Subcutaneous adipose tissue (tissue), 4 donors: ENCODE measurements around the gene CTSL. TPM values are rescaled to one million over a fixed set of nuclear protein-coding genes. Genes with fewer than 3 reads are reported as not detected.

Experiments used
- total RNA-seq, 4 donors: library from RNA; depleted of rRNA; stranded (reverse); fragments of >200 nt; gene quantifications; one replicate each; pipeline ENCODE4 v1.1.0, GENCODE V29; 2016
- TF ChIP-seq, protein P1 (sequence below): fragments of 450-650 bp; IDR thresholded peaks from one replicate; pipeline ENCODE4 v1.5.1; 2016; ENCODE audit warnings: low read depth, mild to moderate bottlenecking, control low read depth, antibody characterized with exemption, moderate library complexity

CTSL gene
- total RNA-seq, 4 donors from 2014 or later, result 113 to 460 (median 173) TPM

DNA sequence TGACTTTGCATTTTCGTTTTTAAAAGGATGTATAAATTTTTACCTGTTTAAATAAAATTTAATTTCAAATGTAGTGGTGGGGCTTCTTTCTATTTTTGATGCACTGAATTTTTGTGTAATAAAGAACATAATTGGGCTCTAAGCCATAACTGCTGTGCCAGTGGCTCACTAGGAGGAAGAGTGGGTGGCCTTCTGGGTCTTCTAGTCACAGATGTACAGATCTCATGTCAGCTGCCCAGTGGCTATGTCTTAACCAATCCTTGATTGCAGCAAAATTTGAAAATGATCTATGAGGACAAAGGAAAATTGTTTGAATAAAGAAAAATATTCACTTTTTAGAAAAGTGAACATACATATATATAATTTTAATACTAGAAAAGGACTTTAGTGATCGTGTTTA lies 5.4 kb downstream of the CTSL start:
- TF ChIP-seq, protein P1, sequence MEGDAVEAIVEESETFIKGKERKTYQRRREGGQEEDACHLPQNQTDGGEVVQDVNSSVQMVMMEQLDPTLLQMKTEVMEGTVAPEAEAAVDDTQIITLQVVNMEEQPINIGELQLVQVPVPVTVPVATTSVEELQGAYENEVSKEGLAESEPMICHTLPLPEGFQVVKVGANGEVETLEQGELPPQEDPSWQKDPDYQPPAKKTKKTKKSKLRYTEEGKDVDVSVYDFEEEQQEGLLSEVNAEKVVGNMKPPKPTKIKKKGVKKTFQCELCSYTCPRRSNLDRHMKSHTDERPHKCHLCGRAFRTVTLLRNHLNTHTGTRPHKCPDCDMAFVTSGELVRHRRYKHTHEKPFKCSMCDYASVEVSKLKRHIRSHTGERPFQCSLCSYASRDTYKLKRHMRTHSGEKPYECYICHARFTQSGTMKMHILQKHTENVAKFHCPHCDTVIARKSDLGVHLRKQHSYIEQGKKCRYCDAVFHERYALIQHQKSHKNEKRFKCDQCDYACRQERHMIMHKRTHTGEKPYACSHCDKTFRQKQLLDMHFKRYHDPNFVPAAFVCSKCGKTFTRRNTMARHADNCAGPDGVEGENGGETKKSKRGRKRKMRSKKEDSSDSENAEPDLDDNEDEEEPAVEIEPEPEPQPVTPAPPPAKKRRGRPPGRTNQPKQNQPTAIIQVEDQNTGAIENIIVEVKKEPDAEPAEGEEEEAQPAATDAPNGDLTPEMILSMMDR, result no peak

DNA sequence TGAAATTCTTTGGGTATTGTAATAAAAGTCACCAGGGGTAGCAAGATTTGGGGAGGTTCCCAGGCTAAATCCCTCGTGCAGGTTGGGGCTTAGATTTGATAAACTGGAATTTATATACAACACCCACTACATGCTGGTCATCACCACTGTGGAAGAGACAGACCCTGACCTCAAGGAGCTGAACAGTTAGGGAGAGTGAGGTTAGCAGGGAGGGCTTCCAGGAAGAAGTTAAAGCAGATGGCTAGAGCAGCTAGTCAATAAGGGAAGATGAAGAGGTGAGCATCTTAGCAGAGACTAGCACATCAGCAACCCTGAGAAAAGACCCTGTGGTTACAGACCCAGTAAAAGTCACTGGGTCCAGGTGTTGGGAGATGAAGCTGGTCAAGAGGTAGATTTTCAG lies 6.4 kb downstream of the CTSL start:
- TF ChIP-seq, protein P1, result no peak

DNA sequence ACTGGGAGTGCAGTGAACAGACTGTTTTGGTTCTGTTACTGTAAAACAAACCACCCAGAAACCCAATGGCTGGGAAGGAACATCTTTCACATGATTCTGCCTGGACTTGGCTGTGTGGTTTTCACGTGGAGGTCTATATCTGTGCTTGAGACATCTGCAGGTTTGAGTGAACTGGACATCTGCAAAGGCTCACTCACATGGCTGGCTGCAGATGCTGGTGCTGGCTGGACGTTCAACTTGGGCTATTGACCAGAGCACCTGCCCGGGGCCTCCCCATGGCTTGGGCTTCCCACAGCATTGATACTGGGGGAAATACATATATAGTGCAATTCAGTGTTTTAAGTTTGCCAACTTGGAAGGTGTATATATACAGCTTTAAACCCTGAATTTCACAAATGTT lies 6.8 kb downstream of the CTSL start:
- TF ChIP-seq, protein P1, result no peak

DNA sequence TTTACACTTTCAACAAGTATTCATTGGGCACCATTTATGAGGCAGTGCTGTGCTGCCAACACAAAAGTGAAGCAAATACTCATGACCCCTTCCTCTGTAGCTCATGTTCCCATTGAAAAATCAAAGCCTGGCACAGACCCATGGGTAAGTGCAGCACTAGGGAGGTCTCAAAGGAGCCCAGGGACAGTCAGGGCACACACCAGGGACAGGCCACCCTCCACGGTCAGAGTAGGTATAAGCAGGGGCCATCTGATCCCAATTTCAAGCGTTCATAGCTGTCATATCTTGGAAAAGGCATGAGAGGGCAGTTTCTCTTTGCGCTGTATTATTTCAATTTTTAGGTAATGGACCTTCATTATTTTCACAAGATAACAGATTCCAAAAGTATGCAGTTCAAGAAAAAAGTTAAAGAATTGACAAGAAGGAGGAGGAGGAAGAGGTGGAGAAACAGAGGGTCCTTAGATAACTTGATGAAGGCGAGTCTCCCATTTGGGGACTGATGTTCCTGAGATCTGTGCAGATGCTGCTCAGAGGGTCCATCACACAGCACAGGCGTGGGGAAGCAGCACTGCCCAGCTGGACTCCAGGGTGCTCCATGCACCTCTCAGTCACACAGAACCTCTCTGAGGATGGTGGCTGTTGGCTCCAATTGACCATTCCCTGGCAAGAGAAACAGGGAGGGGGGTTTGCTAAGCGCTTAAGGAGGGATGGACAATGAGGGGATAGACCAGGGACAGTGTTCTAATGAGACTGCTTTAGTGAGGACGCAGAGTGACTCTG lies 7.5 kb downstream of the CTSL start:
- TF ChIP-seq, protein P1, result no peak

DNA sequence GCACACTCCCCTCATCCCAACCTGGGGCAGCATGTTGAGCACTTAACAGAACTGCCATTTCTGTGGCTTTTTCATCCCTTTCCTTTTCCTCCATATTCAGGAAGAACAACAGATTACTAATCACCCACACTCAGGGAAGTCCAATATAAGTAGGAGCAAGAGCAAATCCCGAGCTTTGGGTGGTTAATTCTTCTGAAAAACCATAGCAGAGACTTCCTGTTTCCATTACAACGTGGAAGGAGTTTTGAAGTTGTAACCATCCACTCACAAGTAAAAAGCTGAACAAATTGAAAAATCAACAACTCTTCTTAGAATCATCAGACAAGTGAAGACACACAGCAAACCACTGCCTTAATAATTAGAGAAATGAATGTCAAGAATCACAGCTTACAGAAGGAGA lies 8.2 kb downstream of the CTSL start:
- TF ChIP-seq, protein P1, result no peak

DNA sequence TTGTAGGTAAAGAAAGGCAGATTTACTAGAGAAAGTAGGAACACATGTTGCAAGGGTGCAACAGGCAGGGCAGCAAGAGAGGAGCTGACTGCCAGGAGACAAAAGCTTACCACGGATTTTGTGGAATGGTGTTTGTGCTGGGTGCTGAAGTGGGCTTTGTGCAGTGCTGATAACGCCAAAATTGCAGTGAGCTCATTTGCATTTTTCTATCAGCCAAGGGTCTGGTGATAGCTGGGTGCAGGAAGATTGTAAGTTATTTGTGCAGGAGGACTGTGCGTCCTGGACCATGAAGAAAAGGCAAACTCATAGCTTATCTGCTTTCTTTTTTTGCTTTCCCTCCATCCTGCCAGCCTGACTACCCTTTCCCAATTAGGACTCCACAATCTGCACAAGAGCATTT lies 13.6 kb downstream of the CTSL start:
- TF ChIP-seq, protein P1, result no peak

DNA sequence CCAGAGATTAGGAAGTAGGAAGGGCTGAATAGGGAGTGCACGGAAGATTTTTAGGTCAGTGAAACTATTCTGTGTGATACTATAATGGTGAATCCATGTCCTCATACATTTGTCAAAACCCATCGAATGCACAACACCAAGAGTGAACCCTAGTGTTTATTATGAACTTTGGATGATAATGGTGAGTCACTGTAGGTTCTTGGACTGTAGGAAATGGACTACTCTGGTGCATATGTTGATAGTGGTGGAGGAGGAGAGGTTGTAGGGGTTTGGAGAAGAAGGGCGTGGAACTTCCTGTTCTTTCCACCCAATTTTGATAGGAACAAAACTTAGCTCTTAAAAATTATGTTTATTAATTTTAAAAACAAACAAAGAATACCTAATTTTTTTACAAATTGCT lies 14.3 kb downstream of the CTSL start:
- TF ChIP-seq, protein P1, result no peak
